Adipose tissue (tissue), 3 donors: ENCODE measurements around the gene NAA30. TPM values are rescaled to one million over a fixed set of nuclear protein-coding genes. Genes with fewer than 3 reads are reported as not detected.
"Not testable (repeated sequence)": the region's sequence is repeated elsewhere in the genome, so short reads cannot be mapped to it uniquely, and the experiment has no call there.

Experiments
- H3K27ac ChIP-seq: one replicate; pipeline ENCODE4 v1.5.1; 2013; ENCODE audit warnings: low read depth, low read length
- WGBS, 3 donors: extraction: QIAGEN DNeasy Blood & Tissue Kit; methylation state at CpG; one replicate each; pipeline ENCODE4 v1.1.7; 2013; 5-methylcytosine and 5-hydroxymethylcytosine counted together
- polyA plus RNA-seq, 3 donors: library from polyadenylated mRNA; stranded (reverse); fragments of 200-250 nt; gene quantifications; one replicate each; pipeline ENCODE4 v1.2.3, GENCODE V29; 2013
- donor health status: healthy with polysubstance abuse.
- donor health status: Bipolar disorder and iron deficiency.
- donor health status: healthy.

NAA30 gene
- polyA plus RNA-seq, result 1 to 10 TPM; 3.9 to 6.4 (median 5.4) TPM

DNA sequence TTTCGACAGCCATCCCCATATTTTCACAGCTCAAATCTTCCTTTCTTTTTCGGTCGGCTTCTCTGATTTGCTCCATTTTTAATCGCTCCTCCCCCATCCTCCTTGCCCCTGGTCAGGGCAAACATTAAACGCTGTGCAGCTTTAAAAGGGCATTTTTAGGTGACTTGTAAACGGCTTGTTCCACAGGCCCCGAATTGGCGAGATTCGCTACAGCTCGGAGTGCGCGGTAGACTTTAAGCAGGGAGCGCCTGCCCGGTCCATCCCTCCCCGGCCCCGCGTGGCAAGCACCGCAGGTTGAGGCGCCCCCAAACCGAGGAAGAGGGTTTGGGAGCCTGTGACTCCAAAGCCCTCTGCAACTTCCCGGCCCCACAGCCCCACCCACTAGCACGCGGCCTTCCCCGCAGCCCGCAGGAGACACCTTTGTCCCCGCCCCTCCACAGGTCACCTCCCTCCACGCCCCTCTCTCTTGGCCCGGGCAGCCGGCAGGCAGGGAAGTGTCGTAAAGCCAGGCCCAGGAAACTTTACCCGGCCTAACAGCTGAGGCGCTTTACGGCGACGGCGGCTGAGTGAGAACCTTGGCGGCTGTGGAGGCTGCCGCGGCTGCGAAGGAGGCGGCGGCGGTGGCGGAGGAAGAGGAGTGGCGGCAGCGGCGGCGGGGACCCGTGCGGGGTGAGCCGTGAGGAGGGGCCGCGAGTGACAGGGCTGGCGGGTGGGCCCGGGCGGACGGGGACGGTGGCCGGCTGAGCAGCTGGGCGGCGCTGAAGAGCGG is at the start of gene NAA30:
TSS of gene NAA30 (plus strand) at position 550 of the 769 bp plus-strand sequence. CDS start 372 bp downstream, outside the sequence.
- 1% methylated on average over 46 to 62 of the region's 62 CpGs for WGBS, 3 donors
- no peak within 1 kb of the TSS for H3K27ac ChIP-seq

DNA sequence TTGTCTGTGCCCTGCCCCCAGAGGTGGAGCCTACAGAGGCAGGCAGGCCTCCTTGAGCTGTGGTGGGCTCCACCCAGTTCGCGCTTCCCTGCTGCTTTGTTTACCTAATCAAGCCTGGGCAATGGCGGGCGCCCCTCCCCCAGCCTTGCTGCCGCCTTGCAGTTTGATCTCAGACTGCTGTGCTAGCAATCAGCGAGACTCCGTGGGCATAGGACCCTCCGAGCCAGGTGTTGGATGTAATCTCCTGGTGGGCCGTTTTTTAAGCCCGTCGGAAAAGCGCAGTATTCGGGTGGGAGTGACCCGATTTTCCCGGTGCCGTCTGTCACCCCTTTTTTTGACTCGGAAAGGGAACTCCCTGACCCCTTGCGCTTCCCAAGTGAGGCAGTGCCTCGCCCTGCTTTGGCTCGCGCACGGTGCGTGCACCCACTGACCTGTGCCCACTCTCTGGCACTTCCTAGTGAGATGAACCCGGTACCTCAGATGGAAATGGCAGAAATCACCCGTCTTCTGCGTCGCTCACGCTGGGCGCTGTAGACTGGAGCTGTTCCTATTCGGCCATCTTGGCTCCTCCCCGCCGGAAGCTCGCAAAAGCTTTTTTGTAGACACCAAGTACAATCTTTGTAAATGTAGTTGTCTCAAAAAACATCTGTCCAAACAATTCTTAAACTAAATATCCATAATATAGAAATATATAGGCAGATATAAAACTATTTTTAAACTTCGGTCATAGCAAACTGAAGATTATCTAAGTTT is 46.7 kb upstream of the NAA30 start:
- WGBS, 3 donors, result 70 to 83% (median 75%) methylated on average over 26 to 34 of the region's 34 CpGs
- not testable (repeated sequence) for H3K27ac ChIP-seq

DNA sequence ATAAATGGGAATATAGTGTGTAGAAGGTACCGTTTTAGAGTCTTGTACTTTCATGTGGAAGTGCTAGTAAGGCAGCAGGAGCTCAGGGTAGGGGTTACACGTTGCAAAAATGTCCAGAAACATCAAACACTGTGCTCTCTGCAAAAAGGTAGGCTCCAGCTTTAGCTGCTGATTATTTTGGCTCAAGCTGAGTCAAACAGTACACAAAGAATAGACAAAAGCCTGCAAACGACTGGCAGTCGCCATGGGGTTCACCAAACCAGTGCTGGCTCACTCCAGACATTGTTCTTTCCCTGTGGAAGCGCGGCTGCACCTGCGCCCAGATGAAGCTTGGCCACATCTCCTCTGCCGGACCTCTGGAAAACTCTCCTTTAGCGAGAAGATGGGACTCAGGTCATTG is 45.3 kb upstream of the NAA30 start:
- WGBS, 3 donors, result 80 to 83% (median 82%) methylated on average over 9 of the region's 9 CpGs
- H3K27ac ChIP-seq, result no peak overlapping the region

DNA sequence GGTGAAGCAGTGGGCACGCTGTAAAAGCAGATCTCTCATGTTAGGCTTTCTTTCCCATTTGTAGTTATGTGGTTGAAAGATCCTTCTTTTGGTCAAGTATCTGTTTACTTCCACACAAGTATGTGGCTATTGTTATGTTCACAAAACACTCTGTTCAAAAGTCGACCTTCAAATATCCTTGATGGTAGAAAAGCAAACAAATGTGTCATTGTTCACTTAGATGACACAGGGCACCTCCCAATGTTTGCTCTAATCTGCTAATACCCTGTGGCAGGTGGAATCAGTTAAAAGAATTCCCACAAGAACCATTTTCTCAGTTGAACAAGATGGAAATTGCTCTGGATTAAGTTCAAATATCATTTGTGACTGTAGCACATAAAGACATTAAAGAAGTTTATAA is 43.6 kb upstream of the NAA30 start:
- WGBS, 3 donors, result 39 to 50% (median 48%) methylated on average over 2 of the region's 2 CpGs

DNA sequence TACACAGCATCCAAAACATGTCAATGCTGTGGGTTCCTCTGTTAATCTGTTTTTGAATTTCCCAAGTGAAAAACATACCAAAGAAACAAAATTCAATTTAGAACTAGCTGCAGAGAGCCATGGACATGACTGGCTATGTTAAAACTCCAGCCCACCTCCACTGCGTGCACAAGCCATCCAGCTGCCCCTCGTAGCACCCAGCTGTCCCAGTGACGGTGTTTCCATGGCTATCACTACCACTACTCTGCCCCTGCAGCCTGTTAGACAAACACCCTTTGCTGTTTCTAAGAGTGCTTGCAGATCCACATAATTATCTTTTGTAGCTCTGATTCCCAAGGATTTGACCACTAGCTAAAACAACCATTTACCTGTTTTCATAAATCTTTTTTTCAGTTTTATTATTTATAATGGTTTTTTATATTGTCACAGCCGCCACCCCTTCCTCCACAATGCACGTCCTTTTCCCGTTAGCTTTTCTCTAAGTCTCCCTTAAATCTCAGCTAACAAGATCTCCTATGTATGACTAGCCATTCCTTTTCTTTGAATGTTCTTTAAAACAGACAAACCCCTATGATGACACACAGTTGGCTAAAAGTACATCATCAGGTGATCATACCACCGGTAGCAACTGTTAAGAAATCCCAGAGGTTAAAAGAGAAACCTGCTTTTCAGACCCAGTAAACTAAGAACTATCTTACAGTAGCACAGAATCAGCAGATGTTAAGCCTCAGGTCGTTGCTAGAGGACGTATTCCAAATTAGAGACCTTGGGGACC is 37.8 kb upstream of the NAA30 start:
- no peak overlapping the region for H3K27ac ChIP-seq
- 59 to 66% (median 66%) methylated on average over 9 of the region's 9 CpGs for WGBS, 3 donors

More for the DNA sequence above, 43.6 kb upstream of the NAA30 start:
- H3K27ac ChIP-seq, result no peak overlapping the region

DNA sequence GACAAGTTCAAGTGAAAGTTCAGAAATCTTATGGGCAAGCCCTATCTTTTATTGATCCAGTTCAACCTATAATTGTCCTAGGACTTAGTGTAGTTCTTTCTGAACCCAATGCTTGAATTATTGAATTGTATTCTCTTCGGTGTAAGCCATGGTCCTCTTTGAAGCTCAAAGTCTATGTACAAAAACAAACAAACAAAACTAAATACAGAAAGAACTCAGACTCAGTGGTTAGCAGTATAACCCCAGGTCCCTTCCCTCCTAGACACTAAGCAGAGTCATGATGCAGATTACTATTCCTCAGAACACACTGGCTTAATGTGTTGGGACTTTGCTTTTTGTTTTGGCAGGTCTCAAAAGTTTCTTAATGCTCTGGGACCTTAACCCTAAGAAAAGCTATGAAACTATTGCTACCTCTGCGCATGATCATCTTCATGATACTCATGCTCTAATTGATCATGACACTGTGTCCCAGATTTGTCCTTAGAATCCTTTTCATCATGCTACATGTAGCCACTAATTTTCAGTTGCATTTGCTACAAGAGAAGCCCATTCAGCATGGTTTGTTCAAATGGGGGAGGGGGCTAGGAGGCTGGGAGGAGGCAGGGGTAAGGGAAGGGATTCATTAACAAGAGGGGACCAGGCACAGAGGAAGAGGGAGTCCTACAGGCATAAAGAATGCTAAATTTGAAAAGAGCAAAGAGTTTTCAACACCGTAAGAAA is 35.1 kb upstream of the NAA30 start:
- WGBS, 3 donors, result 47 to 64% (median 61%) methylated on average over 3 of the region's 3 CpGs
- H3K27ac ChIP-seq, result no peak overlapping the region

DNA sequence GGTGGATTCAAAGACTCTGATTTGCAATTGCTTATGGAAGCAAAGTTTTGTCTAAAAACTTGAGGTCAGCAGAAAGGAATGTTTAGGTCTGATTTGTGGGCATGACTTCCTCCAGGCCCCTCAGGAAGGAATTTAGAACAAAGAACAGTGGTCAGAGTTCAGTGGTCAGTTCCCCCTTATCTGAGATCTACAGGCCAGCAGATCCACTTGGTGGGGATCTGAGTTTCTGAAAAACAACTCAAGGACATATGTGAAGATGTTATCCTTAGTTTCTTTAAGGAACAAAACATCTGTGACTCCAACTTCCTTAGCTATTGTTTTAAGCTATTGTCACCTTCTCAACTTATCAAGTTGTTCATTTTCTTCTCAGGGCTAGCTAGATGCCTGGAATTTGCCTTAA is 28.0 kb upstream of the NAA30 start:
- no peak overlapping the region for H3K27ac ChIP-seq

DNA sequence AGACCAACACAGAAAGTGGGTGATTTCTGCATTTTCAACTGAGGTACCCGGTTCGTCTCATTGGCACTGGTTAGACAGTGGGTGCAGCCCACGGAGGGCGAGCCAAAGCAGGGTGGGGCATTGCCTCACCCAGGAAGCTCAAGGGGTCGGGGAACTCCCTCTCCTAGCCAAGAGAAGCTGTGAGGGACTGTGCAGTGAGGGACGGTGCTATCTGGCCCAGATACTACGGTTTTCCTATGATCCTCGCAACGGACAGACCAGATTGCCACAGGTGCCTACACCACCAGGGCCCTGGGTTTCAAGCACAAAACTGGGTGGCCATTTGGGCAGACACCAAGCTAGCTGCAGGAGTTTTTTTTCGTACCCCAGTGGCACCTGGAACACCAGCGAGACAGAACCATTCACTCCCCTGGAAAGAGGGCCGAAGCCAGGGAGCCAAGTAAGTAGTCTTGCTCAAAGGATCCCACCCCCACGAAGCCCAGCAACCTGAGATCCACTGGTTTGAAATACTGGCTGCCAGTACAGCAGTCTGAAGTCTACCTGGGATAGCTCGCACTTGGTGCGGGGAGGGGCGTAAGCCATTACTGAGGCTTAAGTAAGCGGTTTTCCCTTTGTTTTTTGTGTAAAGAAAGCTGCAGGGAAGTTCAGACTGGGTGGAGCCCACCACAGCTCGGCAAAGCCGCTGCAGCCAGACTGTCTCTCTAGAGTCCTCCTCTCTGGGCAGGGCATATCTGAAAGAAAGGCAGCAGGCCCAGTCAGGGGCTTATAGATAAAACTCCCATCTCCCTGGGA is 25.5 kb upstream of the NAA30 start:
- WGBS, 3 donors, result 70 to 71% (median 71%) methylated on average over 19 of the region's 19 CpGs
- no peak overlapping the region for H3K27ac ChIP-seq

DNA sequence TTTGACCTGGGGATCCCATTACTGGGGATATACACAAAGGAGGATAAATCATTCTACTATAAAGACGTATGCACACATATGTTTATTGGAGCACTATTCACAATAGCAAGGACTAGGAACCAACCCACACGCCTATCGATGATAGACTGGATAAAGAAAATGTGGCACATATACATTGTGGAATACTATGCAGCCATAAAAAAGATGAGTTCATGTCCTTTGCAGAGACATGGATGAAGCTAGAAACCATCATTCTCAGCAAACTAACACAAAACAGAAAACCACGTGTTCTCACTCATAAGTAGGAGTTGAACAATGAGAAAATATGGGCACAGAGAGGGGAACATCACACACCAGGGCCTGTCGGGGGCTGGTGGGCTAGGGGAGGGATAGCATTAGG is 20.2 kb upstream of the NAA30 start:
- WGBS, 3 donors, result 92 to 94% (median 93%) methylated on average over 5 of the region's 5 CpGs
- H3K27ac ChIP-seq, result not testable (repeated sequence)

DNA sequence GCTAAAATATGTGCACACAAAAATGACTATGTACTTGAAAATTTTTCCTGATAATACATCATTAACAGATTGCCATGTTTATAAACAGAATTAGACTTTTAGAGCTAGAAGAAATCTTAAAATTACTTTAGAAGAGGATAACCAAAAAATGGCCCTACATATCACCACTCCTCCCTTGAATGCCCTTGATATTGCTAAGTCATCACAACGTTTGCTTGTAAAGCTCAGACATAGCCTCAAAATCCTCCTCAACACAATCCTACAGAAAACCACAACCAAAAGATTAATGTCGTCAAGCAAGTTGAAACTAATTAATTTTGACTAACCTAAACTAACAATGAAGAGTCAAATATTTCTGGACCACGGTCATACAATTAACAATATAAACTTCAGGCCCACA is 19.4 kb upstream of the NAA30 start:
- WGBS, 3 donors, result 49 to 55% (median 51%) methylated on average over 3 of the region's 3 CpGs
- no peak overlapping the region for H3K27ac ChIP-seq

DNA sequence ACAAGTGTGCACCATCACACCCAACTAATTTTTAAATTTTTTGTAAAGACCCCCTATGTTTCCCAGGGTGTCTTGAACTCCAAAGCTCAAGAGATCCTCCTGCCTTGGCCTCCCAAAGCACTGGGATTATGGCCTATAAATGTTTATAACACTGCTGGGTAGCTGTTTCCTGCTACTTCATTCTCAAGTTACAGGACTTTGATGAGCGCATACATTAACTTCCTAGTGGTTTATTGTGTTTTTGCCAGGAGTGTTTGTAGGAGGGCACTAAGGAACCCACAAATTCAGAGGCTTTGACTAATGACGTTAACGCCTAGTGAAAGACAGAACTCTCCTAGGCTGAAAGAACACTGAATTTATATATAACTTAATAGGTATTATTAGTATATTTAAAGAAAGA is 15.2 kb upstream of the NAA30 start:
- 75 to 87% (median 84%) methylated on average over 3 of the region's 3 CpGs for WGBS, 3 donors
- no peak overlapping the region for H3K27ac ChIP-seq

DNA sequence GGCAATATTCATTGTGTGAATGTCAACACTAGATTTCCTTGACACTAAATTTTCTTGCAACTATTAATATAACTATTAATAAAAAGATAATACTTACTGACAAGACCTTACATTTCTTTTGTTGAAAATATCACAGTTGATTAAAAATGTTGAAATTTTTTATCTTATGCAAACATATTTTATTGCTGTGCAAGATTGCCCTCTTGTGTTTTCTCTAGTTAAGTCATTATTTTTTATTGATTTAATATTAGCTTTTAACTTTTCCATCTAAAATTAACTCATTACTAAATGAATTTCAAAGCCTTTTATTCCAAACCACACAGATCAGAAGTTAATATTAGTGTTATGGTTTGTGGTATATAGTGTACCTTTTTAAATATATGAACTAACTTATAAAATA is 11.7 kb upstream of the NAA30 start:
- no peak overlapping the region for H3K27ac ChIP-seq

DNA sequence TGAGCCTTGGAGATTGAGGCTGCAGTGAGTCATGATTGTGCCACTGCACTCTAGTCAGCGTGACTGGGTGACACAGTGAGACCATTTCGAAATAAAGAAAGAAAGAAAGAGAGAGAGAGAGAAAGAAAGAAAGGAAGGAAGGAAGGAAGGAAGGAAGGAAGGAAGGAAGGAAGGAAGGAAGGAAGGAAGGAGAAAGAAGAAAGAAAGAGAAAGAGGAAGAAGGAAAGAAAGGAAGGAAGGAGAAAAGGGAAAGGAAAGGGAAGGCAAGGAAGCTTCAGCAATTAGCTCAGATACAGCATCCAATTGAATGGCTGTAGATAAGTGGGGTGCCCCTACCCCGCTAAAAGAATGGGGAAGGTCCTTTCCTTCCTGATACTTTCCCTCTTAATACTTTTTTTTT is 9.5 kb upstream of the NAA30 start:
- no peak overlapping the region for H3K27ac ChIP-seq
- 76 to 87% (median 82%) methylated on average over 3 of the region's 3 CpGs for WGBS, 3 donors

DNA sequence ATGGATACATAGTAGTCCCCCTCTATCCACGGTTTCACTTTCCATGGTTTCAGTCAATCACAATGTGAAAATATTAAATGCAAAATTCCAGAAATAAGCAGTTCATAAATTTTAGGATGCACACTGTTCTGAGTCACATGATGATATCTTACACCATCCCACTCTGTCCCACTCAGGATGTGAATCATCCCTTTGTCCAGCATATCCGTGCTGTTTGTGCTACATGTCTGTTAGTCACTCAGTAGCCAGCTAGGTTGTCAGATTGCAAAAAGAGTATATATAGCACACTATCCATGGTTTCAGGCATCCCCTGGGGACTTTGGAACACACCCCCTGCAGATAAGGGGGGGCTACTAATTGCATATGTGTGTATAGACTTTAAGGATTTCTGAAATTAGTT is 8.1 kb upstream of the NAA30 start:
- 64 to 85% (median 69%) methylated on average over 2 of the region's 2 CpGs for WGBS, 3 donors

DNA sequence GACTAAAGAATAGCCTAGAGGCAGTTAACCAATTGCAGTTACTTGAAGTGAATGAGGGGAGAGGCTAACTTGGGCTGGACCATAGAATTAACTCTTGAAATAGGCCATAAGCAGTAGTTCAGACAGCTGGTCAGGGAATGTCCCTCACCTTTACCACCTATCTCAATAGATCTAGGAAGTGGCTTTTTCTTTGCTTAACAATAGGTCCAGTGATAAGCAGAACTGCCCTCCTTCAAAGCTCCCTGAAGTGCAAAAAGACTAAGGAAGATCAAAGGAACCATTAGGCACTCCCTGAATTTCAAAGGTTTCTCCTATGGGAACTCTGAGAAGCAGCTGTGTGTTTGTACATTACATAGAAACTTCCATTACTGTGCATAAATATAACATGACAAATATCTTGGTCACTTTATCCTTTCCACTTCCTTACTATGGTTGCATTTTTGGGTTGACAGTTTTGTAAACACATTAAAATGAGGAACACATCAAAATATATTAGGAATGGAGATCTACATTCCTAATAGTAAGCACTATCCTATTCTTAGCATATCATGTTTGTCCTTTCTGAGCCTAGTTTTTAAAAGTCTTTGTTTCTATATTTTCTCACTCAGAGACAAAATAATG is 7.2 kb upstream of the NAA30 start:
- H3K27ac ChIP-seq, result no peak overlapping the region

More for the DNA sequence above, 8.1 kb upstream of the NAA30 start:
- H3K27ac ChIP-seq, result no peak overlapping the region

DNA sequence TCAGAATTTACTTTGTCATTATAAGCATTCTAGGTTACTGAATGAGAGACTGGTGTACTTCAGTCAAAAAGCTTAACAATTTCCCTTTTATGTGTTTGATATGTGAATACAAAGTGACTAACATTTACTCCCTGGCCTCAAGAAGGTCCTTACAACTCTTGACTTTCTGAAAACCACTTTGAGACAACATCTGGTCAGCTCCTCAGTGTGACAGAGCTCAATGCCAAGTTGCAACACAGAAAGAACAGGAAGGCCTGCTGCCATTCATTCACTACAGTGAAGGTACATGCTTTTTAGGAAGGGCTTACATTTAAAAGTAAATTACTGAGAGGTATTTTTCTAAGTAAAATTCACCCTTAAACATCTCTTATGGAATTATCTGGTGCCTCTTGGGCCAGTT is 2.3 kb upstream of the NAA30 start:
- H3K27ac ChIP-seq, result no peak overlapping the region

DNA sequence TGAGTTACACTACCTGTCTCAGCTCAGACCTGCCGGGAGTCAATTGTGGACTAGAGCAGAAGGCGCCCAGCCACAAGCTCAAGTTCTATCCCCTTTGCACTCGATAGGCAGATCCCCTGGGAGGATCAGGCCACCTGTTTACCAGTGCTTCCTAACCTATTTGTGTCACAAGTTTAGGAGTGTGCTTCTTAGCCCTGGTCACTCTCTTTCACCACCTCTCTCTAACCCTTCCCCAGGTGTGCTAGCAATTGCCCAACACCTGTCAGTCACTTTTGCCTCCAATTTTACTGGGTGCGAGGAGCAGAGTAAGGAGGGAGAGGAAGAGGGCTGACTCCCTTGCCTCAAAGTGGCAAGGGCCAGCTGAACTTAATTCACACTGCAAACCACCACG is 745 bp upstream of the NAA30 start:
- H3K27ac ChIP-seq, result no peak overlapping the region
- WGBS, 3 donors, result 24 to 48% (median 45%) methylated on average over 5 of the region's 5 CpGs
